Measurements from ENCODE around the gene RPS8. TPM values are rescaled to one million over a fixed set of nuclear protein-coding genes. Genes with fewer than 3 reads are reported as not detected.
"Not testable (repeated sequence)": the region's sequence is repeated elsewhere in the genome, so short reads cannot be mapped to it uniquely, and the experiment has no call there.

The RPS8 gene
- total RNA-seq, 1 donor from 2014 or later = 1,756 TPM

DNA sequence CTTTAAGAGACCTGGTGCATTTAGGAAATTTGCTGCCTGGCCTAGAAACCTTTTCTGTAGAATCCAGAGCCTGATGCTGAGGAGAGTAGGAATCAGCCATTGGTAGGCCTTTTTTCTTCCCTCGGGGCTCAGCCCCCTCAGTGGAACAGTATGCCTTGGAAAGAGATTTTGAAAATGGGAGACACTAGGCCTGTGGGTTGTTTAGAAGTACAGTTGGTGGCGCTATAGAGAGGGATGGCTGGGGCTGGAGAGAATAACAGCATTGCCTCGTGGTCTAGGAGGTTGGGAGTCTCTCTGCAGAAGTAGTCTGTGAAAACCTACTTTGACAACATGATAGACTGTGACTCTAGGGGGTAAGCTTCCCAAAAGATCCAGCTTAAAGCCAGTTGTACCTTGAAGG is 27.5 kb upstream of the RPS8 start:
- no peak overlapping the region for H3K27ac Mint-ChIP-seq (ENCODE audit: unreplicated experiment)
- TF ChIP-seq, protein P1, sequence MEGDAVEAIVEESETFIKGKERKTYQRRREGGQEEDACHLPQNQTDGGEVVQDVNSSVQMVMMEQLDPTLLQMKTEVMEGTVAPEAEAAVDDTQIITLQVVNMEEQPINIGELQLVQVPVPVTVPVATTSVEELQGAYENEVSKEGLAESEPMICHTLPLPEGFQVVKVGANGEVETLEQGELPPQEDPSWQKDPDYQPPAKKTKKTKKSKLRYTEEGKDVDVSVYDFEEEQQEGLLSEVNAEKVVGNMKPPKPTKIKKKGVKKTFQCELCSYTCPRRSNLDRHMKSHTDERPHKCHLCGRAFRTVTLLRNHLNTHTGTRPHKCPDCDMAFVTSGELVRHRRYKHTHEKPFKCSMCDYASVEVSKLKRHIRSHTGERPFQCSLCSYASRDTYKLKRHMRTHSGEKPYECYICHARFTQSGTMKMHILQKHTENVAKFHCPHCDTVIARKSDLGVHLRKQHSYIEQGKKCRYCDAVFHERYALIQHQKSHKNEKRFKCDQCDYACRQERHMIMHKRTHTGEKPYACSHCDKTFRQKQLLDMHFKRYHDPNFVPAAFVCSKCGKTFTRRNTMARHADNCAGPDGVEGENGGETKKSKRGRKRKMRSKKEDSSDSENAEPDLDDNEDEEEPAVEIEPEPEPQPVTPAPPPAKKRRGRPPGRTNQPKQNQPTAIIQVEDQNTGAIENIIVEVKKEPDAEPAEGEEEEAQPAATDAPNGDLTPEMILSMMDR (IDR thresholded peaks at IDR 0.05) = no peak
- H3K9me3 Mint-ChIP-seq (ENCODE audit: unreplicated experiment) = no peaks in the 10 kb centered on the region
- DNase-seq (ENCODE audit: extremely low spot score, unreplicated experiment) = no peak
- no peaks in the 10 kb centered on the region for H3K36me3 Mint-ChIP-seq (ENCODE audit: unreplicated experiment)
- H3K27me3 Mint-ChIP-seq (ENCODE audit: unreplicated experiment) = no peaks in the 10 kb centered on the region
- H3K4me1 Mint-ChIP-seq (ENCODE audit: unreplicated experiment) = no peaks in the 10 kb centered on the region
- H3K4me3 Mint-ChIP-seq (ENCODE audit: unreplicated experiment) = no peak overlapping the region

DNA sequence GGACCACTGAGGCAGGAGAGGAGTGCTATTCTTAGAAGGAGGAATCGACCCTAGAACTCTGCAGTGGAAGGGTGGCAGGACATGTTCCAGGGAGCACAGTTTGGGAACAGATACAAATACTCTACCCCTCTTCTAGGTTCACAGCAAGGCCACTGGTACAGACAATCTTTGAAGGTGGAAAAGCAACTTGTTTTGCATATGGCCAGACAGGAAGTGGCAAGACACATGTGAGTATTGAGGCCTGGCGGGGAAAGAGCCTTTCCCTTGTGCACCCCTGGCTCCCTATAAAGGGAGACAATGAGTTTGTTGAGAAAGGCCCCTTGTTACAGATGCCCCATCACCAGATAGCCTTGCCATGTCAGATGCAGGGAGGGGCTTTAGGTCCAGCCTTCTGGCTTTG is 17.9 kb upstream of the RPS8 start:
- DNase-seq (ENCODE audit: extremely low spot score, unreplicated experiment) = no peak
- Mint-ChIP-seq H3K9me3 (ENCODE audit: unreplicated experiment) (no peaks in the 10 kb centered on the region), H3K36me3 (ENCODE audit: unreplicated experiment) (no peaks in the 10 kb centered on the region), H3K4me3 (ENCODE audit: unreplicated experiment) (no peak overlapping the region), H3K27me3 (ENCODE audit: unreplicated experiment) (no peaks in the 10 kb centered on the region), H3K27ac (ENCODE audit: unreplicated experiment) (no peak overlapping the region), H3K4me1 (ENCODE audit: unreplicated experiment) (no peaks in the 10 kb centered on the region)
- TF ChIP-seq, protein P1 (IDR thresholded peaks at IDR 0.05) = no peak

DNA sequence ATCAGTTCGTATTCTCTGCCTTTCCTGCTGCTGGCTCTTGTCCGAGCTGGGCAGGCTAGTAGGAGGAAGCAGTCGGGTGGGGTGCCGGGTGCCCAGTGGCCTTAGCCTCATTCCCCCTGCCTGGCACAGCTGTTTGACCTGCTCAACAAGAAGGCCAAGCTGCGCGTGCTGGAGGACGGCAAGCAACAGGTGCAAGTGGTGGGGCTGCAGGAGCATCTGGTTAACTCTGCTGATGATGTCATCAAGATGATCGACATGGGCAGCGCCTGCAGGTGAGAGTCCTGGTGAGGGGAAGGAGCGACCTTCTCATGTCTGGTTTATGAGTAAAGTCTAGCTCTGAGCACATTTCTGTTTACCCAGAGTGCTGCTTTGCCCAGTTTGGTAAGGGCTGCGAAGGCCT is 16.3 kb upstream of the RPS8 start:
- H3K27me3 Mint-ChIP-seq (ENCODE audit: unreplicated experiment) = no peaks in the 10 kb centered on the region
- DNase-seq (ENCODE audit: extremely low spot score, unreplicated experiment) = no peak
- H3K27ac Mint-ChIP-seq (ENCODE audit: unreplicated experiment) = no peak overlapping the region
- no peak overlapping the region for H3K4me3 Mint-ChIP-seq (ENCODE audit: unreplicated experiment)
- H3K36me3 Mint-ChIP-seq (ENCODE audit: unreplicated experiment) = no peaks in the 10 kb centered on the region
- TF ChIP-seq, protein P1 (IDR thresholded peaks at IDR 0.05) = no peak
- no peaks in the 10 kb centered on the region for H3K9me3 Mint-ChIP-seq (ENCODE audit: unreplicated experiment)
- H3K4me1 Mint-ChIP-seq (ENCODE audit: unreplicated experiment) = no peaks in the 10 kb centered on the region

DNA sequence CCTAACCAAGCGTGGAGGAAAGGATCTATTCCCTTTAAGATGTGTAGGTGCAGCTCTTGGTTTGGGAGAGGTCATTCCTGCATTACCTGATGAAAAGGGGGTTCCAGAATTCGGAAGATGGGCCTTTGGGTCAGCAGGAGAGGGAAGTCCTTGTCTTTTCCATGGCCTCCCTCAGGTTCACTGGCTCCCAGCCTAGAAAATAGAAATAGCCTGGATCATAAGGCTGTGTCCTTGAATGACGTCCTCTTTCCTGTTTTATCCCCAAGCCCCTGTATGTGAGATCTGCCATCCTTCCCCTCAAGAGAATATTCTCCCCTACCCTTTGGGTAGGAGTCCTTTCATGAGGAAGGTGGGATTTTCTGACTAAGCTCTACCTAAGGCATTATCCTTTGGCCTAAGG is 14.5 kb upstream of the RPS8 start:
- no peak for DNase-seq (ENCODE audit: extremely low spot score, unreplicated experiment)
- TF ChIP-seq, protein P1 (IDR thresholded peaks at IDR 0.05) = no peak
- Mint-ChIP-seq H3K4me3 (ENCODE audit: unreplicated experiment) (no peak overlapping the region), H3K27me3 (ENCODE audit: unreplicated experiment) (no peaks in the 10 kb centered on the region), H3K36me3 (ENCODE audit: unreplicated experiment) (no peaks in the 10 kb centered on the region), H3K4me1 (ENCODE audit: unreplicated experiment) (no peaks in the 10 kb centered on the region), H3K27ac (ENCODE audit: unreplicated experiment) (no peak overlapping the region), H3K9me3 (ENCODE audit: unreplicated experiment) (no peaks in the 10 kb centered on the region)

DNA sequence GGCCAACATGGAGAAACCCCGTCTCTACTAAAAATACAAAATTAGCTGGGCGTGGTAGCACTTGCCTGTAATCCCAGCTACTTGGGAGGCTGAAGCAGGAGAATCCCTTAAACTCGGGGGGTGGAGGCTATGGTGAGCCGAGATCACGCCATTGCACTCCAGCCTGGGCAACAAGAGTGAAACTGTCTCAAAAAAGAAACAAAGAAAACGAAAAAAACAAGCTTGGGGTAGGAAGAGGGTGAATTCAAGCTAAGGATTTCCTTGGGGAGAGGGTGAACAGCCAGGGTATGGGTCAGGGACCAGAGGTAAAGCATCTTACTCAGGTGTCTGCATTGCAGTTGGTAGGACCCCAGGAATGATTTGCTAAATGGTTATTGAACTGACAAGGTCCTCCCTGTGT is 8.9 kb upstream of the RPS8 start:
- H3K9me3 Mint-ChIP-seq (ENCODE audit: unreplicated experiment); H3K27ac Mint-ChIP-seq (ENCODE audit: unreplicated experiment); H3K4me3 Mint-ChIP-seq (ENCODE audit: unreplicated experiment); H3K36me3 Mint-ChIP-seq (ENCODE audit: unreplicated experiment); DNase-seq (ENCODE audit: extremely low spot score, unreplicated experiment); H3K27me3 Mint-ChIP-seq (ENCODE audit: unreplicated experiment); H3K4me1 Mint-ChIP-seq (ENCODE audit: unreplicated experiment): not testable (repeated sequence)
